ENCODE data around the gene LRRC28.

Gene LRRC28

DNA sequence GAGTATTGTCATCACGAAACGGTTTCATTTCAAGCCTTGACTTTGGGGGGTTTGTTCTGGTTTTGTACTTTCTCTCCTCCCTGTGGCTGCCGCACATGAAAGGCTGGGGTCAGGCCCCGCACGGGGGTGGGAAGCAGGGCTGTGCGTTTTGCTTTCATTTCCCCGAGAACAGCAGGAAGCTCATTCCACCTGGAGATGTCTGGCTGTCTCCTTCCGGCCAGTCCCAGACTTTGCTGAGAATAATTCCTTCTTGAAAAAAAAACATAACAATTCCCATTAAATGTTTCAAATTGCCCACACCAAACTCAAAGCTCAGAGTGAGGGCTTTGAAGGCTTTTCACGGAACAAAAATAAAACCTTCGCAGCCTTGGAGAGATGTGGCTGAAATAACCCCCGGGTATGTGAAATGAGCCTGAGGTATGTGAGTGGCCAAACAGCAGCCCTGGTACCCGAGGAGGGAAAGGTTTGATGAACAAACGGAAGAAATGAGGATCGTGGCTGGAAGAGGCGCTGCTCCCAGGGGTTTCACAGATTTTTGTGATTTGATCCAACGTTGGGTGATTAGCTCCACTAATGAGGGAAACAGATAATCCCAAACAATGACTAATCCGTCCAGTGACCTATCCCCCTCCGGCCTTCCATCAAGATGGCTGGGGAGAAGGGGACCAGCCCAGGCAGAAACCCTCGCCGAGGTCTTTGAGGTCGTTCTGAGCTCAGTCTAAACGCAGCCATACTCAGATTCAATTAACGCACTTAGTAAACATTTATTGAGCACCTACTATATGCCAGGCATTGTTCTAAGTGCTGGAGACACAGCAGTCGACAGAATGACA lies 187.6 kb downstream of the LRRC28 start:
- DNase-seq, result no peak

DNA sequence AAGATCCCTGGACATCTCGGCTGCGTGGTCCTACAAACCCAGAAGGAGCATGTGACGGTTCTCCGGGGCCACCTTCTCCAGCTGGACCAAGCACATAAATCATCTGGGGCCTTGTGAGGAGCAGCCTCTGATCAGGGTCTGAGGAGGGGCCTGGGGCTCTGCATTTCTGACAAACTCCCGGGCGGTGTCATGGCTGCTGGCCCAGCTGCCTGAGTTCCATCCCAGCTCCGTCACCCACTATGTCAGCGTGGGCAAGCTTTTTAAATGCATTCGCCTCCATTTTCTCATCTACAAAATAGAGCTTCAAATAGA lies 188.2 kb downstream of the LRRC28 start:
- no peak for DNase-seq

DNA sequence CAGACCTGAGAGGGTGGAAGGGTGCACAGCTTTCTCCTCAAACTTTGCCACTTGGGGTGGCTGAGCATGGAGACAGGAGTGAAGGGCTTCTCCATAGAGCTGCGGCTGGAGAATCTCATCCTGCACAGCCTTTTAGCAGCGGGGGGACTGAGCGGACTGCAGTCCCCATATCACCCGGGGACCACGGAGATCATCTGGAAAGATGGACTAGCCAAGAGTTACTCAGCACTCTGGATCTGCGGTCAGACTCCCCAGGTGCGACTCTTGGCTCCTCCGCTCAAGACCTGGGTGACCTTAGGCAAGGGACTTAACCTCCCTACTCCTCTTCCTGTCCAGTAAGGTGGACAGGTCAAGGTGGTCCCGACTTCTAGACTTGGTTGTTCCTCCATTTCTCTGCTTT lies 188.7 kb downstream of the LRRC28 start:
- DNase-seq, result no peak
